Measurements from ENCODE around the gene URAD.
"Not testable (repeated sequence)": the region's sequence is repeated elsewhere in the genome, so short reads cannot be mapped to it uniquely, and the experiment has no call there.

The URAD gene

GRCh38 chr13:28012896-28013295 is 24.4 kb upstream of the URAD start:
- no peak for DNase-seq (ENCODE audit: low read depth)
- no peak overlapping the region for H3K4me3 ChIP-seq (replicated peaks; ENCODE audit: low read depth, low read length)
- TF ChIP-seq CTCF (IDR thresholded peaks at IDR 0.05; ENCODE audit: low read length, missing control alignments) = no peak

- no peak for DNase-seq (ENCODE audit: low read depth)
- no peak overlapping the region for H3K4me3 ChIP-seq (replicated peaks; ENCODE audit: low read depth, low read length)
- no peak for TF ChIP-seq CTCF (IDR thresholded peaks at IDR 0.05; ENCODE audit: low read length, missing control alignments)
Observed at GRCh38 chr13:28012383-28012782, 23.9 kb upstream of the URAD start.

GRCh38 chr13:28010046-28010445 is 21.6 kb upstream of the URAD start:
- H3K4me3 ChIP-seq (replicated peaks; ENCODE audit: low read depth, low read length) = no peak overlapping the region
- no peak for TF ChIP-seq CTCF (IDR thresholded peaks at IDR 0.05; ENCODE audit: low read length, missing control alignments)
- no peak for DNase-seq (ENCODE audit: low read depth)

GRCh38 chr13:28005016-28005415 is 16.5 kb upstream of the URAD start:
- DNase-seq (ENCODE audit: low read depth); H3K4me3 ChIP-seq (replicated peaks; ENCODE audit: low read depth, low read length): not testable (repeated sequence)

- no peak for DNase-seq (ENCODE audit: low read depth)
- H3K4me3 ChIP-seq (replicated peaks; ENCODE audit: low read depth, low read length) = no peak overlapping the region
- no peak for TF ChIP-seq CTCF (IDR thresholded peaks at IDR 0.05; ENCODE audit: low read length, missing control alignments)
Observed at GRCh38 chr13:28002886-28003698, 14.6 kb upstream of the URAD start.

- DNase-seq (ENCODE audit: low read depth) = no peak
- no peak overlapping the region for H3K4me3 ChIP-seq (replicated peaks; ENCODE audit: low read depth, low read length)
- no peak for TF ChIP-seq CTCF (IDR thresholded peaks at IDR 0.05; ENCODE audit: low read length, missing control alignments)
Observed at GRCh38 chr13:28001837-28002473, 13.5 kb upstream of the URAD start.

GRCh38 chr13:28001049-28001448 is 12.6 kb upstream of the URAD start:
- no peak for DNase-seq (ENCODE audit: low read depth)
- TF ChIP-seq CTCF (IDR thresholded peaks at IDR 0.05; ENCODE audit: low read length, missing control alignments) = no peak

More at GRCh38 chr13:28001049-28001448, 12.6 kb upstream of the URAD start:
- no peak overlapping the region for H3K4me3 ChIP-seq (replicated peaks; ENCODE audit: low read depth, low read length)
